PFSK-1 (cell line): ENCODE data around the gene CISTR.

Experiments used
- FOXP2 ChIP-seq: optimal IDR thresholded peaks from 2 replicates; pipeline ENCODE3; 2011; ENCODE audit warnings: borderline replicate concordance, control low read depth, inconsistent platforms; ENCODE audit not compliant: insufficient read depth; ENCODE audit errors: extremely low read length, extremely low read depth
- POLR2AphosphoS5 ChIP-seq: IDR thresholded peaks from 2 replicates; pipeline ENCODE4 v1.6.1; 2012; ENCODE audit warnings: low read depth, mild to moderate bottlenecking, control low read depth, low read length, moderate library complexity
- REST ChIP-seq, 2 experiments: IDR thresholded peaks; 2 replicates each; pipeline versions ENCODE4 v1.6.1 to v1.8.0; 2011 to 2012; ENCODE audit warnings: low read depth in 2 of 2, low read length in 2 of 2, control low read depth in 1 of 2, inconsistent platforms in 1 of 2, mild to moderate bottlenecking in 1 of 2, moderate library complexity in 1 of 2; ENCODE audit not compliant: insufficient read depth in 1 of 2
- SIN3A ChIP-seq: IDR thresholded peaks from 2 replicates; pipeline ENCODE4 v1.6.1; 2012; ENCODE audit warnings: mild to moderate bottlenecking, low read length, moderate library complexity, borderline replicate concordance; ENCODE audit not compliant: insufficient read depth
- TAF1 ChIP-seq: IDR thresholded peaks from 2 replicates; pipeline ENCODE4 v1.6.1; 2012; ENCODE audit warnings: low read length, control low read depth, borderline replicate concordance; ENCODE audit not compliant: insufficient read depth

GRCh38 chr12:53749986-53750811 lies 1.6 kb downstream of the CISTR start:
- no peak for TF ChIP-seq POLR2AphosphoS5
- no peak for TF ChIP-seq REST (IDR thresholded peaks at IDR 0.05; ENCODE audit: insufficient read depth in 1 of 2, low read depth in 2 of 2, low read length in 2 of 2)
- TF ChIP-seq SIN3A, result no peak
- no peak for TF ChIP-seq TAF1
- no peak for TF ChIP-seq FOXP2
